Measurements from ENCODE around the gene RNF220. TPM values are rescaled to one million over a fixed set of nuclear protein-coding genes. Genes with fewer than 3 reads are reported as not detected.

Gene RNF220
- total and polyA plus RNA-seq, 2 of the 13 experiments (the other 11 are each of a cell fraction or from before 2014, with no cell fraction given) = 48.2 to 72.1 TPM

DNA sequence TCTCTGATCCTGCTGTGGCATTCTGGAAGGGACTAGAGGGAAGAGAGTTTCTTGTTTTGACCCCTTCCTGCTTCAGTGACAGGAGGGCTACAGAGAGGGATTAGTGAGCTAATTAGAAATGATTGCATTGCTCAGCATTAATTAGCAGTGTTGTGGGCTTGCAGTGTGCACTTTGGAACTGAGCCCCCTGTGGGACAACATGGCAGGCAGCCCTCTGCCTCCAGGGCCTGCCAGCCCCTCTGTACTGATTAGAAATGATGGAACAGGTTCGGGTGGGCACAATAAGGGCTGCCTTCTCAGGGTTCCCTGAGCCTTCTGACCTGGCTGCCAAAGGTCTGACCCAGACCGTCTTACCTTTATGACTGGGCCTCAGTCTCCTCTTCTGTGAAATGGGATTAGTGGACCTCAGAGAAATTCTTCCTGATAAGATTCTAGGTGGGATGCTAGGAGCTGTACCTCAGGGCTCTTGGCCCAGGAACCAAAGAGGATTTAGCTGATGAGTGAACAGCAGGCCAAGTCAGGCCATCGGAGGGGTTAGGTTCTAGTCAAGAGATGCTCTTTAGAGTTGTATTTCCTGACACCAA is 229.6 kb downstream of the RNF220 start:
- 100% methylated on average over 2 of the region's 3 CpGs for WGBS (ENCODE audit: low lambda C conversion rate)
- Histone ChIP-seq H3K4me3 (replicated peaks in 1 of 3; ENCODE audit: insufficient read depth in 1 of 3, low read depth in 2 of 3, low read length in 3 of 3) (no peak overlapping the region), H3K27ac (ENCODE audit: extremely low read length, insufficient read depth, low read length) (no peak overlapping the region), H3K4me1 (ENCODE audit: insufficient read depth, low read length) (peaks cover 38% of the 10 kb centered on the region), H3K27me3 (ENCODE audit: control insufficient read depth in 1 of 2, insufficient read depth in 2 of 2, low read length in 2 of 2) (no peaks in the 10 kb centered on the region), H3K9me3 (ENCODE audit: low read length) (no peaks in the 10 kb centered on the region), H4K20me1 (ENCODE audit: insufficient read depth, low read length) (no peaks in the 10 kb centered on the region), H3K79me2 (ENCODE audit: insufficient read depth, low read length) (peaks cover 21% of the 10 kb centered on the region), H3K4me2 (ENCODE audit: low read depth, low read length) (no peak overlapping the region), H2AFZ (ENCODE audit: low read length) (no peak overlapping the region), H3K9ac (ENCODE audit: insufficient read depth, low read depth, low read length) (no peak overlapping the region), H3K36me3 (replicated peaks in 1 of 2; ENCODE audit: control insufficient read depth in 1 of 2, insufficient read depth in 2 of 2, low read length in 2 of 2) (peaks cover 41 to 66% of the 10 kb centered on the region in 2 experiments)
- no peak for FAIRE-seq
- ChIA-PET CTCF (ENCODE audit: low intra/inter-chr PET ratio, low total read pairs) (no interaction called here), POLR2A (interaction anchor here (1.1 to 1.7 kb wide), 2 partner anchors 8 to 39 kb away, joined by 6 to 7 read pairs; partner anchors contain the start of genes ARMH1 and TMEM53)
- in situ Hi-C loops (cut with HindIII; ENCODE audit: extremely low pct_ligation_motif_present, low pct_unique_long_range_greater_than_20kb) (no loop called here), intact Hi-C loops (cut with micrococcal nuclease; ENCODE audit: unreplicated experiment) (loop anchor here (5.0 kb wide), 1 partner anchor 573 kb away; the partner anchor contains the start of gene ZSWIM5)
- BruUV-seq (replicated peaks) = no TSS peak
- no peak for ATAC-seq
- DNase-seq (ENCODE audit: low spot score) = no peak
- TF ChIP-seq, protein P1, sequence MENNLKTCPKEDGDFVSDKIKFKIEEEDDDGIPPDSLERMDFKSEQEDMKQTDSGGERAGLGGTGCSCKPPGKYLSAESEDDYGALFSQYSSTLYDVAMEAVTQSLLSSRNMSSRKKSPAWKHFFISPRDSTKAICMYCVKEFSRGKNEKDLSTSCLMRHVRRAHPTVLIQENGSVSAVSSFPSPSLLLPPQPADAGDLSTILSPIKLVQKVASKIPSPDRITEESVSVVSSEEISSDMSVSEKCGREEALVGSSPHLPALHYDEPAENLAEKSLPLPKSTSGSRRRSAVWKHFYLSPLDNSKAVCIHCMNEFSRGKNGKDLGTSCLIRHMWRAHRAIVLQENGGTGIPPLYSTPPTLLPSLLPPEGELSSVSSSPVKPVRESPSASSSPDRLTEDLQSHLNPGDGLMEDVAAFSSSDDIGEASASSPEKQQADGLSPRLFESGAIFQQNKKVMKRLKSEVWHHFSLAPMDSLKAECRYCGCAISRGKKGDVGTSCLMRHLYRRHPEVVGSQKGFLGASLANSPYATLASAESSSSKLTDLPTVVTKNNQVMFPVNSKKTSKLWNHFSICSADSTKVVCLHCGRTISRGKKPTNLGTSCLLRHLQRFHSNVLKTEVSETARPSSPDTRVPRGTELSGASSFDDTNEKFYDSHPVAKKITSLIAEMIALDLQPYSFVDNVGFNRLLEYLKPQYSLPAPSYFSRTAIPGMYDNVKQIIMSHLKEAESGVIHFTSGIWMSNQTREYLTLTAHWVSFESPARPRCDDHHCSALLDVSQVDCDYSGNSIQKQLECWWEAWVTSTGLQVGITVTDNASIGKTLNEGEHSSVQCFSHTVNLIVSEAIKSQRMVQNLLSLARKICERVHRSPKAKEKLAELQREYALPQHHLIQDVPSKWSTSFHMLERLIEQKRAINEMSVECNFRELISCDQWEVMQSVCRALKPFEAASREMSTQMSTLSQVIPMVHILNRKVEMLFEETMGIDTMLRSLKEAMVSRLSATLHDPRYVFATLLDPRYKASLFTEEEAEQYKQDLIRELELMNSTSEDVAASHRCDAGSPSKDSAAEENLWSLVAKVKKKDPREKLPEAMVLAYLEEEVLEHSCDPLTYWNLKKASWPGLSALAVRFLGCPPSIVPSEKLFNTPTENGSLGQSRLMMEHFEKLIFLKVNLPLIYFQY (CRISPR knock-in tag; IDR thresholded peaks at IDR 0.05; ENCODE audit: borderline replicate concordance) = no peak
- TF ChIP-seq CBFB (CRISPR knock-in tag; IDR thresholded peaks at IDR 0.05) (no peak), FOXC1 (CRISPR knock-in tag; IDR thresholded peaks at IDR 0.05; ENCODE audit: borderline replicate concordance) (no peak), ZNF672 (CRISPR knock-in tag; IDR thresholded peaks at IDR 0.05) (no peak), ZNF256 (CRISPR knock-in tag; conservative IDR thresholded peaks at IDR 0.05) (no peak), ZNF75D (CRISPR knock-in tag; IDR thresholded peaks at IDR 0.05; ENCODE audit: borderline replicate concordance) (no peak), BRD4 (CRISPR knock-in tag; IDR thresholded peaks at IDR 0.05) (no peak), ZNF138 (CRISPR knock-in tag; IDR thresholded peaks at IDR 0.05; ENCODE audit: low read depth) (no peak), EP300 (IDR thresholded peaks at IDR 0.05; ENCODE audit: low read depth in 2 of 2, low read length in 2 of 2) (no peak), EP300 (CRISPR knock-in tag; IDR thresholded peaks at IDR 0.05; ENCODE audit: borderline replicate concordance) (no peak), ZSCAN29 (CRISPR knock-in tag; conservative IDR thresholded peaks at IDR 0.05) (no peak), PRPF4 (IDR thresholded peaks at IDR 0.05; ENCODE audit: low read depth, low read length, poor library complexity, severe bottlenecking) (no peak), RBM39 (IDR thresholded peaks at IDR 0.05; ENCODE audit: low read depth, low read length, poor library complexity, severe bottlenecking) (no peak), SOX5 (CRISPR knock-in tag; IDR thresholded peaks at IDR 0.05; ENCODE audit: borderline replicate concordance) (no peak), TP53 (CRISPR knock-in tag; conservative IDR thresholded peaks at IDR 0.05) (no peak), ZMYM3 (CRISPR knock-in tag; IDR thresholded peaks at IDR 0.05) (peak; percentile 30; the same call in 1 of the 2 replicates), JARID2 (CRISPR knock-in tag; IDR thresholded peaks at IDR 0.05; ENCODE audit: insufficient replicate concordance) (no peak), POLR2AphosphoS2 (IDR thresholded peaks at IDR 0.05; ENCODE audit: low read depth, low read length) (no peak), POLR2AphosphoS5 (IDR thresholded peaks at IDR 0.05; ENCODE audit: low read depth, low read length) (no peak), MAFK (conservative IDR thresholded peaks at IDR 0.05 in 1 of 2, IDR thresholded peaks at IDR 0.05 in 1 of 2; ENCODE audit: low read length in 2 of 2) (peak in 1 of 2 experiments; percentile 30; a peak in 1 of 4 replicates)
- TF ChIP-seq, protein P2, sequence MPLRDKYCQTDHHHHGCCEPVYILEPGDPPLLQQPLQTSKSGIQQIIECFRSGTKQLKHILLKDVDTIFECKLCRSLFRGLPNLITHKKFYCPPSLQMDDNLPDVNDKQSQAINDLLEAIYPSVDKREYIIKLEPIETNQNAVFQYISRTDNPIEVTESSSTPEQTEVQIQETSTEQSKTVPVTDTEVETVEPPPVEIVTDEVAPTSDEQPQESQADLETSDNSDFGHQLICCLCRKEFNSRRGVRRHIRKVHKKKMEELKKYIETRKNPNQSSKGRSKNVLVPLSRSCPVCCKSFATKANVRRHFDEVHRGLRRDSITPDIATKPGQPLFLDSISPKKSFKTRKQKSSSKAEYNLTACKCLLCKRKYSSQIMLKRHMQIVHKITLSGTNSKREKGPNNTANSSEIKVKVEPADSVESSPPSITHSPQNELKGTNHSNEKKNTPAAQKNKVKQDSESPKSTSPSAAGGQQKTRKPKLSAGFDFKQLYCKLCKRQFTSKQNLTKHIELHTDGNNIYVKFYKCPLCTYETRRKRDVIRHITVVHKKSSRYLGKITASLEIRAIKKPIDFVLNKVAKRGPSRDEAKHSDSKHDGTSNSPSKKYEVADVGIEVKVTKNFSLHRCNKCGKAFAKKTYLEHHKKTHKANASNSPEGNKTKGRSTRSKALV (CRISPR knock-in tag; IDR thresholded peaks at IDR 0.05) = no peak
